ENCODE measurements around the gene ING5.

ING5 gene

GRCh38 chr2:241668839-241669238 is 33.0 kb upstream of the ING5 start:
- Histone ChIP-seq H3K27me3 (ENCODE audit: insufficient read depth, low read length) (no peaks in the 10 kb centered on the region), H3K4me3 (ENCODE audit: low read depth, low read length, poor library complexity, severe bottlenecking) (no peak overlapping the region), H3K79me2 (ENCODE audit: insufficient read depth, low read length) (no peaks in the 10 kb centered on the region), H2AFZ (ENCODE audit: low read length) (no peak overlapping the region), H3K9ac (ENCODE audit: low read length) (no peak overlapping the region), H3K9me2 (ENCODE audit: low read depth, low read length) (no peaks in the 10 kb centered on the region), H3K9me3 (ENCODE audit: low read length) (no peaks in the 10 kb centered on the region), H3F3A (ENCODE audit: insufficient read depth, low read length) (no peaks in the 10 kb centered on the region), H3K4me2 (ENCODE audit: low read length) (no peak overlapping the region), H3K36me3 (ENCODE audit: insufficient read depth, low read length) (peaks cover 64% of the 10 kb centered on the region), H3K4me1 (ENCODE audit: insufficient read depth, low read length, severe bottlenecking) (no peaks in the 10 kb centered on the region), H4K20me1 (ENCODE audit: insufficient read depth, low read length) (no peaks in the 10 kb centered on the region), H3K27ac (ENCODE audit: low read depth, low read length, poor library complexity, severe bottlenecking) (no peak overlapping the region)
- no peak for TF ChIP-seq EZH2 (IDR thresholded peaks at IDR 0.05; ENCODE audit: borderline replicate concordance, low read length)
- TF ChIP-seq CTCF (IDR thresholded peaks at IDR 0.05; ENCODE audit: low read length) = no peak

- no peak overlapping the region for H2AFZ ChIP-seq (ENCODE audit: low read length)
- no peaks in the 10 kb centered on the region for H3K27me3 ChIP-seq (ENCODE audit: insufficient read depth, low read length)
- H3K4me3 ChIP-seq (ENCODE audit: low read depth, low read length, poor library complexity, severe bottlenecking) = no peak overlapping the region
- no peaks in the 10 kb centered on the region for H3K9me3 ChIP-seq (ENCODE audit: low read length)
- no peaks in the 10 kb centered on the region for H3K4me1 ChIP-seq (ENCODE audit: insufficient read depth, low read length, severe bottlenecking)
- H3K9ac ChIP-seq (ENCODE audit: low read length) = no peak overlapping the region
- no peak for TF ChIP-seq CTCF (IDR thresholded peaks at IDR 0.05; ENCODE audit: low read length)
- no peak for TF ChIP-seq EZH2 (IDR thresholded peaks at IDR 0.05; ENCODE audit: borderline replicate concordance, low read length)
- no peaks in the 10 kb centered on the region for H3F3A ChIP-seq (ENCODE audit: insufficient read depth, low read length)
- no peak overlapping the region for H3K27ac ChIP-seq (ENCODE audit: low read depth, low read length, poor library complexity, severe bottlenecking)
- H3K9me2 ChIP-seq (ENCODE audit: low read depth, low read length) = no peaks in the 10 kb centered on the region
- no peaks in the 10 kb centered on the region for H4K20me1 ChIP-seq (ENCODE audit: insufficient read depth, low read length)
- H3K36me3 ChIP-seq (ENCODE audit: insufficient read depth, low read length) = peaks cover 71% of the 10 kb centered on the region
- H3K79me2 ChIP-seq (ENCODE audit: insufficient read depth, low read length) = no peaks in the 10 kb centered on the region
- no peak overlapping the region for H3K4me2 ChIP-seq (ENCODE audit: low read length)
Observed at GRCh38 chr2:241670333-241671110, 31.3 kb upstream of the ING5 start.

- TF ChIP-seq EZH2 (IDR thresholded peaks at IDR 0.05; ENCODE audit: borderline replicate concordance, low read length) (no peak), CTCF (IDR thresholded peaks at IDR 0.05; ENCODE audit: low read length) (no peak)
- Histone ChIP-seq H3K9ac (ENCODE audit: low read length) (no peak overlapping the region), H3F3A (ENCODE audit: insufficient read depth, low read length) (no peaks in the 10 kb centered on the region), H3K4me2 (ENCODE audit: low read length) (no peak overlapping the region), H3K4me1 (ENCODE audit: insufficient read depth, low read length, severe bottlenecking) (no peaks in the 10 kb centered on the region), H4K20me1 (ENCODE audit: insufficient read depth, low read length) (no peaks in the 10 kb centered on the region), H2AFZ (ENCODE audit: low read length) (no peak overlapping the region), H3K27me3 (ENCODE audit: insufficient read depth, low read length) (no peaks in the 10 kb centered on the region), H3K79me2 (ENCODE audit: insufficient read depth, low read length) (no peaks in the 10 kb centered on the region), H3K9me2 (ENCODE audit: low read depth, low read length) (no peaks in the 10 kb centered on the region), H3K27ac (ENCODE audit: low read depth, low read length, poor library complexity, severe bottlenecking) (no peak overlapping the region), H3K36me3 (ENCODE audit: insufficient read depth, low read length) (peaks cover 79% of the 10 kb centered on the region), H3K9me3 (ENCODE audit: low read length) (no peaks in the 10 kb centered on the region), H3K4me3 (ENCODE audit: low read depth, low read length, poor library complexity, severe bottlenecking) (no peak overlapping the region)
Observed at GRCh38 chr2:241671457-241672240, 30.2 kb upstream of the ING5 start.
